Measurements from ENCODE around the gene JMJD4.

Gene JMJD4

GRCh38 chr1:227749916-227750710 is 15.0 kb upstream of the JMJD4 start:
- no peak for DNase-seq

GRCh38 chr1:227749225-227749624 is 14.1 kb upstream of the JMJD4 start:
- DNase-seq: no peak

- no peak for DNase-seq
These were observed 13.5 kb upstream of the JMJD4 start for GRCh38 chr1:227748496-227749182.

- no peak for DNase-seq
These were observed 12.9 kb upstream of the JMJD4 start for GRCh38 chr1:227747948-227748495.

GRCh38 chr1:227747382-227747781 is 12.3 kb upstream of the JMJD4 start:
- DNase-seq: no peak

GRCh38 chr1:227746676-227747075 is 11.6 kb upstream of the JMJD4 start:
- no peak for DNase-seq

- no peak for DNase-seq
These were observed 10.6 kb upstream of the JMJD4 start for GRCh38 chr1:227745568-227746265.

GRCh38 chr1:227744668-227745067 is 9.6 kb upstream of the JMJD4 start:
- DNase-seq: no peak

- DNase-seq: no peak
These were observed 7.9 kb upstream of the JMJD4 start for GRCh38 chr1:227742738-227743715.

- no peak for DNase-seq
These were observed 6.2 kb upstream of the JMJD4 start for GRCh38 chr1:227741166-227741870.

GRCh38 chr1:227740401-227740960 is 5.4 kb upstream of the JMJD4 start:
- no peak for DNase-seq

GRCh38 chr1:227739636-227740035 is 4.5 kb upstream of the JMJD4 start:
- no peak for DNase-seq

- DNase-seq: no peak
These were observed 3.7 kb upstream of the JMJD4 start for GRCh38 chr1:227738820-227739219.

GRCh38 chr1:227736814-227737432 is 1.8 kb upstream of the JMJD4 start:
- DNase-seq: no peak

- peak in 4 of 51 donors; percentile 52 to 62 (median 60) for DNase-seq
These were observed 610 bp upstream of the JMJD4 start for GRCh38 chr1:227735539-227736285.

GRCh38 chr1:227734546-227734855 is 601 bp downstream of the JMJD4 start:
- no peak for DNase-seq

- DNase-seq: no peak
These were observed 1.2 kb downstream of the JMJD4 start for GRCh38 chr1:227733751-227734545.

GRCh38 chr1:227733309-227733705 is 1.8 kb downstream of the JMJD4 start:
- no peak for DNase-seq

Data from hypothalamus (tissue), 51 donors.